NCI-H1092 (cell line): ENCODE data around the gene CAMK1D.

ENCODE experiments used
- DNase-seq: peaks from one replicate; lab custom pipeline; 2025; lab: John Stamatoyannopoulos, UW

Gene CAMK1D

GRCh38 chr10:12375076-12375504 lies 25.7 kb downstream of the CAMK1D start:
- DNase-seq: no peak

DNA sequence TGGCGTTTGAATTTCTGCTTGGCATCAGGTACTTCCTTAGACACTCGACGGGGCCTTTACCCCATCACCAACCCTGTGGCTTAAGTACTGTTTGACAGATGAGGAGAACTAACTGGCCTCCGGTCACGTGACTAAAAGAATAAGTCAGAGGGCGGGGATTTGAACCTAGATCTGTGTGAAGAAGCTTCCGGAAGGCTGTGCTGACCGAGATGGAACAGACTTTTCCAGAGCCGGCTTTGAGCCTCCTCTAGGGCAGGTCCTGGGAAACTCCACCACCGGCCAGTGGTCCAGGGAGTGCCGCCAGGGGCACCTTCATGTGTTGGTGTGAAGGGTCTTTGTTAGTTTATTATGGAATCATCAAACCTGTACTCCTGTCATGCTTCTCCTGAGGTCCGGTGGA lies 26.9 kb downstream of the CAMK1D start:
- no peak for DNase-seq

GRCh38 chr10:12377658-12378290 lies 28.4 kb downstream of the CAMK1D start:
- DNase-seq: no peak

GRCh38 chr10:12380999-12381398 lies 31.7 kb downstream of the CAMK1D start:
- no peak for DNase-seq

GRCh38 chr10:12381536-12382156 lies 32.3 kb downstream of the CAMK1D start:
- DNase-seq: no peak

DNA sequence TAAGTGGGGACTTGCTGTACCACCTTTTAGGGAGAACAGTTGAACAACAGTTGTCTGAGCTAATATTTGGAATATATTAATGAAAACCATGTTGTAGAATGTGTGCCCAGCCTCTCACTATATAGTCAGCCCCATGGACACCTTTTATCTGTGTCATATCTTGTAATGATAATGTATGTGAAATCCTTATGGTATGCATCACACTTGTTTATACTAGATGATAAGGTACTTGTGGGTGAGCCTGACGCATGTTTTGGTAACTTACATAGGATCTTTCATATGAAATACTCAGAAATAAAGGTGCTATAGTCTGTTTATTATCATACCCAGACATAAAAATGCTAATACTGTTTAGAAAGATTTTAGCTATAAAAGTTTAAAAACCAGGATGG lies 32.8 kb downstream of the CAMK1D start:
- no peak for DNase-seq

GRCh38 chr10:12382956-12383531 lies 33.7 kb downstream of the CAMK1D start:
- no peak for DNase-seq

DNA sequence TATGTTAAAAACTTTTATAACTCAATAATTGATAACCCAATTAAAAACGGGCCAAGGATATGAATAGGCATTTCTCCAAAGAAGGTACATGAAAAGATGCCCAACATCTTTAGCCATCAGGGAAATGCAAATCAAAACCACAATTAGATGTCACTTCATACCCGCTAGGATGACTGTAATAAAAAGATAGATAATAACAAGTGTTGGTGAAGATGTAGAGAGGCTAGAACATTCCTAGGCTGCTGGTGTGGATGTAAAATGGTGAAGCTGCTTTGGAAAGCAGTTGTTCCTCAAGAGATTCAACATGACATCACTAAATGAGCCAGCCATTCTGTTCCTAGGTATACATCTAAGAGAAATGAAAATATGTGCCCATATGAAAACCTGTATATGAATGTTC lies 35.6 kb downstream of the CAMK1D start:
- DNase-seq: no peak

DNA sequence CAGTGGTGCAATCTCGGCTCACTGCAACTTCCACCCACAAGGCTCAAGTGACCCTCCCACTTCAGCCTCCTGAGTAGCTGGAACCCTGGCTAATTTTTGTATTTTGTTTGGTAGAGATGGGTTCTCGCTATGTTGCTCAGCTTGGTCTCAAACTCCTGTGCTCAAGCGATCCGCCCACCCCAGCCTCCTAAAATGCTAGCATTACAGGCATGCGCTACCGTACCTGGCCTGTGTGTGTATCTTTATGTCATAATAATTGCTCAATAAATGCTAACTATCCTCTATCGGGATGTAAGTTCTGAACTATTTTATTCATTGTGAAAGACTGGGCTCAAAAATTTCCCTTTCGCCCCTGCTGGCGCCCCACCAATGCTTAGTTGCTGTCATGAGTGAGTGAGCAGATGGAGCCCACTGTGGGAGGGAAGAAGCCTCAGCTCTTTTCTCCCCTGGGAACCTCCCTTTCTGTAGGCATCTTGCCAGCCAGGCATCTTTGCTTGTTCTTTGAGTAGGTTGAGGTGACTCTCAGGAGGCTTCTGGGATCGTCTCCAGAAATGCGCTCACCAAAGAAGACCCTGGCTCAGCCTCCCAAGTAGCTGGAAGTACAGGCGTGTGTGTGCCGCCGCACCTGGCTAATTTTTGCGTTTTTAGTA lies 38.3 kb downstream of the CAMK1D start:
- no peak for DNase-seq

DNA sequence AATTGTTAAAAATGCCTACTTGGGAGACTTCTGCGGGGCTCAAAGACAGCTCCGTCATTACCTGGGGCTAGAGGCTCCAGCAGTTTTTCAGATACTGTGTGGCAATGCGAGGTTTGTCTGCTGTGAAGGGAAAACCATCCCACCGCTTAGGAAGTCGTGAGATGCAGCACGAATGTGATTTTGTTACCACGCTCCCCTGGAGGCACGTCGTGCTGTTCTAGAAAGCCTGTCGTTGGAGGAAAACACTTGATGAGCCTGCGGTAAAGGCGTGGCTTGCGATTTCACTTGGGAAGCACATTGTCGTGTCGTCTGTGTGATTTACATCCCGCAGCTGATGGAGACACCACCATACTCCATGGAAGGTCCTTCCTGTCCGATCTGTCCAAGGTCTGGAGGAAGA lies 39.3 kb downstream of the CAMK1D start:
- DNase-seq: no peak

DNA sequence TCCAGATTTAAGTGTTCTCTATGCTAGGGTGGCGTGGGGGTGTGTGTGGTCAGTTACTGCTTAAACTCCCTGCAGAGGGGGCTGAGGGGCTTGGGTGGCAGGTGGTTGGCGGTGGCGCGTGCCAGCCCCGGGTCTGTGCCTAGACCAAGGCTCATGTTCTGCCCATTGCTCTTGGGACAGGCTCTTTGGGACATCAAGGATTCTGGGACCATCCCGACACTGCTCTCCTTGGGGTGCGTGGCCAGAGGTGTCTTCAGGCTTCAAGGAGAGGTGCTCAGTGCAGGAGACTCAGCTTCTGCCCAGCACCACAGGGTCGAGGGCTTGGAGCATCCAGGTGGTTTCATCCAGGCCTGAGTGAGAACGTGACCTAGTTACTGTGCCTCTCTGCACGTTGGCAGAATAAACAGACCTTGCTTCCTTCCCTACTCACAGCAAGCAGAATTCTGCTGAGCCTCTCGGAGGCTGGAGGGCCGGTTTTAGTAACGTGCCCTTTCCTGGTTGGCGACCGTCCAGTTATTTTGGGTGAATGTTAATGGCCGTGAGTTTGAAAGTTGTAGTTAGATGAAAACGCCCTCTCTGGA lies 39.9 kb downstream of the CAMK1D start:
- DNase-seq: peak; percentile 29

GRCh38 chr10:12390733-12391132 lies 41.4 kb downstream of the CAMK1D start:
- DNase-seq: no peak

DNA sequence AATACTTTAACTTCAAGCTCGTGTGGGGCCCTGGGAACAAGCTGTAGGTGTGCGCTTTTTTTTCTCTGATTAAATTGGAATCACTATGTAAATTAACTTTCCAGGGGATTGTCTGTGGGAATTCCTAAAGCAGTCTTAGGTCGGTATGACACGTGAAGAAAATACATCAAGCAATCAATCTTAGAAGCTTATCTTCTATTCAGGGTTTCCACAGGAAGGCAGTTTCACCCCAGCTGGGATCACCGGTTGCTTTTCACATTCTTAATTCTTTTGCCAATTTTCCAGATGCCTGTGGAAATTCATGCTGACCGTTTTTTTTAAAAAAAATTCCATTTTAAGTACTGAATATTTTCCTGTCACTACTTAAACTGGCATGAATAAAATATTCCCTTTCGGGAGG lies 41.9 kb downstream of the CAMK1D start:
- DNase-seq: no peak

- no peak for DNase-seq
Measured at GRCh38 chr10:12393831-12394230, 44.5 kb downstream of the CAMK1D start.

DNA sequence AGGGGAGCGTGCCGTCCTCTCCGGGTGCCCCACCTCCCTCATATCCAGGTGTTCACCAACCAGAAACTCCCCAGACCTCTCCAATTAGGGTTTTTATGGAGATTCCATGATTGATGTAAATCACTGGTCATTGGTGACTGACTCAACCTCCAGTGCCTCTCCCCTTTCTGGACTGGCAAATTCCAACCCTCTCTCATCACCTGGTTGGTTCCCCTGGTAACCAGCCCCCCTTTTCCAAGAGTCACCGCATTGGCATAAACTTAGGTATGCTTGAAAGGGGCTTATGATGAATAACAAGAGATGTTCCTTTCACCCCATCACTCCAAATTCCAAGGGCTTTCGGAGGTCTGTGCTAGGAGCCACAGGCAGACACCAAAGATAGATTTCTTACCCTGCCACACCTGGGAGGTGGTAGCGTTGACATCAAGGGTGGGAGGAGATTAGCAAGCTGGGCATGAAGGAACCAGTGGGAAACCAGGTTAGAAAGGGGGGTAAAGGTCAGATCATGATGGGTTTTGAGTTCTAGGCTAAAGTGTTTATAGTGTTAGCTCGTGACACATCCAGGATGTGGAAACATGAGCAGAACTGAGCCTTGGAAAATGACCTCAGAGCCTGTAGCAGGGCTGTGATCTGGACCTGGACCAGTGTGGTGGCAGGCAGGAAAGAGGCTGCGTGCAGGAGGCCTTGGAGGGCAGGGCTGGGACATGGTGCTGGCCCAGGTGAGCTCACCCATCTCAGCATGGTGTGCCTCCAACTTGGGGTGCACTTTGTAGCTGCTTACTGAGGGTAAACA lies 45.1 kb downstream of the CAMK1D start:
- no peak for DNase-seq

DNA sequence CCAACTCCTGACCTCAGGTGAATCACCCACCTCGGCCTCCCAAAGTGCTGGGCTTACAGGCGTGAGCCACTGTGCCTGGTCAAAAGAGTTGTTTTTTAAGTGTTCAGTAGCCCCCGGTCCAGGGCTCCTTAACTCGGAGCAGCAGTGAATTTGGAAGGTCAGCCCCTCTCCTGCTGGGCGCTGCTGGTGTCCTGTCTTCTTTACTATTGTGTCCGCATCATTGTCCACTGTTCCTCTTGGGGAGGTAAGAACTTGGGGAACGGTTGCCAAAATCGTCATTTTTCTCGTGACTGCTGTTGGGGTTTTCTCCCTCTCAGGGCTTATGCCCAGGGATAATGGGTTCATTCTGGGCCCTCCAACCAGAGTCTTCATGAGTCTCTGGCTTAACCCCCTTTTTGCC lies 46.7 kb downstream of the CAMK1D start:
- no peak for DNase-seq

- no peak for DNase-seq
Measured at GRCh38 chr10:12396567-12396966, 47.2 kb downstream of the CAMK1D start.

GRCh38 chr10:12397147-12397896 lies 48.0 kb downstream of the CAMK1D start:
- DNase-seq: no peak

- no peak for DNase-seq
Measured at GRCh38 chr10:12397941-12398340, 48.6 kb downstream of the CAMK1D start.

- no peak for DNase-seq
Measured at GRCh38 chr10:12400266-12400931, 51.1 kb downstream of the CAMK1D start.

GRCh38 chr10:12401466-12401865 lies 52.1 kb downstream of the CAMK1D start:
- no peak for DNase-seq
